ENCODE measurements around the gene C2orf66. TPM values are rescaled to one million over a fixed set of nuclear protein-coding genes. Genes with fewer than 3 reads are reported as not detected.

C2orf66 gene
- polyA plus RNA-seq (2011; rRNA removed) (0.05 TPM in 1 of 2 replicates, not detected in the other), polyA minus RNA-seq (2011; rRNA and poly(A)+ RNA removed) (not detected in 2 replicates)

DNA sequence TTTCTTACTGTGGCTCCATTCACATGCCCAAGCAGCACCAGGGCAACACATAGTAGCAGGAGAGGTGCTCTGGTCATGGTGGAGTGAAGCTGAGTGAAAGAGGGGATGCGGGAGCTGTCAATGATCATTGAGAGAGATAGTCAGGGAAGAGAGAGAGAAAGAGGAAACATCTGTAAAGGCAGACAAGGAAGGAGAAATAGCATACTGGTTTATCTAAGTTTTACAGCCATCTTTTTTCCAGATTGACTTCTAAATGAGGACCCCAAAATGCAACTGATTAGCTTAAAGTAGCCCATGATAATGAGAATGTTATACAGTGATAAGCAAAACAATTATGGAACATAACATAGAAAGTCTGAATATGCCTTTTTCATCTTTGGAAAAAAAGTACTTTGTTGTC lies at the start of gene C2orf66:
TSS of gene C2orf66 (minus strand) at position 96 of the 400 bp plus-strand sequence. CDS start at position 77, 19 bp downstream.
- no peak within 1 kb of the TSS for H3K4me3 ChIP-seq (ENCODE audit: low read depth, low read length)
- POLR2A ChIA-PET = no interaction called here
- TF ChIP-seq, protein P1, sequence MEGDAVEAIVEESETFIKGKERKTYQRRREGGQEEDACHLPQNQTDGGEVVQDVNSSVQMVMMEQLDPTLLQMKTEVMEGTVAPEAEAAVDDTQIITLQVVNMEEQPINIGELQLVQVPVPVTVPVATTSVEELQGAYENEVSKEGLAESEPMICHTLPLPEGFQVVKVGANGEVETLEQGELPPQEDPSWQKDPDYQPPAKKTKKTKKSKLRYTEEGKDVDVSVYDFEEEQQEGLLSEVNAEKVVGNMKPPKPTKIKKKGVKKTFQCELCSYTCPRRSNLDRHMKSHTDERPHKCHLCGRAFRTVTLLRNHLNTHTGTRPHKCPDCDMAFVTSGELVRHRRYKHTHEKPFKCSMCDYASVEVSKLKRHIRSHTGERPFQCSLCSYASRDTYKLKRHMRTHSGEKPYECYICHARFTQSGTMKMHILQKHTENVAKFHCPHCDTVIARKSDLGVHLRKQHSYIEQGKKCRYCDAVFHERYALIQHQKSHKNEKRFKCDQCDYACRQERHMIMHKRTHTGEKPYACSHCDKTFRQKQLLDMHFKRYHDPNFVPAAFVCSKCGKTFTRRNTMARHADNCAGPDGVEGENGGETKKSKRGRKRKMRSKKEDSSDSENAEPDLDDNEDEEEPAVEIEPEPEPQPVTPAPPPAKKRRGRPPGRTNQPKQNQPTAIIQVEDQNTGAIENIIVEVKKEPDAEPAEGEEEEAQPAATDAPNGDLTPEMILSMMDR (IDR thresholded peaks at IDR 0.05; ENCODE audit: low read depth, low read length) = no peak
- no peaks in the 10 kb centered on the region for H3K9me3 ChIP-seq (ENCODE audit: control insufficient read depth, insufficient read depth, low read length)
- no peak for DNase-seq (ENCODE audit: low read depth, low spot score)
- H3K27me3 ChIP-seq (ENCODE audit: control insufficient read depth, insufficient read depth, low read length) = peaks cover 4% of the 10 kb centered on the region
- CTCF ChIA-PET = no interaction called here
- H3K27ac ChIP-seq (ENCODE audit: low read depth, low read length) = no peak within 1 kb of the TSS

DNA sequence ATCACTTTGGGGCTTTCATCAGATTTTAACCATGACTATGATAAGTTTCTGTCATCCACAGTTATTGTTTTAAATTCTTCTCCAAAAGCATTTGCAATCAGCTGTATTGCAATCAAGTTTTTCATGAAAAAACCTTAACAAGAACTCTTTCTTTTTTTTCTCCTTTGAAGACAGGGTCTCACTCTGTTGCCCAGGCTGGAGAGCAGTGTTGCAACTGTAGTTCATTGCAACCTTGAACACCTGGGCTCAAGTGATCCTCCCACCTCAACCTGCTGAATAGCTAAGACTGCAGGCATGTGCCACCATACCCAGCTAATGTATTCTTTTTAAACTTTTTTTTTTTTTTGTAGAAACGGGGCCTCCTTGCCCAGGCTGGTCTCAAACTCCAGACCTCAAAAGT lies 45.5 kb upstream of the C2orf66 start:
- Histone ChIP-seq H3K27me3 (ENCODE audit: control insufficient read depth, insufficient read depth, low read length) (no peaks in the 10 kb centered on the region), H3K4me3 (ENCODE audit: low read depth, low read length) (no peak overlapping the region), H3K9me3 (ENCODE audit: control insufficient read depth, insufficient read depth, low read length) (no peaks in the 10 kb centered on the region), H3K27ac (ENCODE audit: low read depth, low read length) (no peak overlapping the region)
- DNase-seq (ENCODE audit: low read depth, low spot score) = no peak
- CTCF ChIA-PET = no interaction called here
- POLR2A ChIA-PET = no interaction called here
- TF ChIP-seq, protein P1 (IDR thresholded peaks at IDR 0.05; ENCODE audit: low read depth, low read length) = no peak

DNA sequence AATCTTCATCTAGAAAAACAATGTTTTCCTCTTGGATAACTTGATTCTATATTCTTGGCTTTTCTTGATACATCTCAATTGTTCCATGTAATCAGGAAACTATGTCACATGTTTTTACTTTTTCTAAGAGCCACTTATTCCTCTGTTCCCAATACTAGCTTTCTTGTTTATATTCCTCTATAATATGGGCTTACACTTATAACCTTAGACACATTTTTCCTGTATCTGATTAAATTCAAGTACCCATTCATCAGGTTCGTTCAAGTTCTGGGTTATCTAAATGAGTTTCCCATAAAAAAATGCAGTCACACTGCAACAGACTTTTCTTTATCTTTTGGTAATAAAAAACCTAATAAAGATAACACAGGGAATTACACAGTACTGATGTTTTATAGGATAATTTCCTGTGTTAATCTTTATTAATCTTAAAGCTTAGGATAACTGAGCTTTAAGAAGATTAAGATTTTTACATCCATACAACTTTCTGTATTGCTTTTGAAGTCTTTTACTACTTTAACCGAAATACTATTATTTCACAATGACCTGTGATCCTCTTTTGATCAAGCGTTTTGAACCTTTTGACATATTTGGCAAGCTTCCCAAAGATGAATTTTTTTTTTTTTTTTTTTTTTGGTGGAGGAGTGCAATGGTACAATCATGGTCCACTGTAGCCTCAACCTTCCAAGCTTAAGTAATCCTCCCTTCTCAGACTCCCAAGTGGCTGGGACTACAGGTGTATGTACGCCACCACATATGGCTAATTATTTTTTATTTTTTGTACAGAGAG lies 44.3 kb upstream of the C2orf66 start:
- Histone ChIP-seq H3K4me3 (ENCODE audit: low read depth, low read length) (no peak overlapping the region), H3K9me3 (ENCODE audit: control insufficient read depth, insufficient read depth, low read length) (no peaks in the 10 kb centered on the region), H3K27ac (ENCODE audit: low read depth, low read length) (no peak overlapping the region), H3K27me3 (ENCODE audit: control insufficient read depth, insufficient read depth, low read length) (no peaks in the 10 kb centered on the region)
- no peak for DNase-seq (ENCODE audit: low read depth, low spot score)
- TF ChIP-seq, protein P1 (IDR thresholded peaks at IDR 0.05; ENCODE audit: low read depth, low read length) = no peak
- POLR2A ChIA-PET = interaction anchor here (0.6 kb wide), 1 partner anchor 1685 kb away, joined by 3 read pairs; no protein-coding TSS in a partner anchor
- CTCF ChIA-PET = interaction anchor here (0.6 kb wide), 1 partner anchor 545 kb away, joined by 3 read pairs; no protein-coding TSS in a partner anchor

DNA sequence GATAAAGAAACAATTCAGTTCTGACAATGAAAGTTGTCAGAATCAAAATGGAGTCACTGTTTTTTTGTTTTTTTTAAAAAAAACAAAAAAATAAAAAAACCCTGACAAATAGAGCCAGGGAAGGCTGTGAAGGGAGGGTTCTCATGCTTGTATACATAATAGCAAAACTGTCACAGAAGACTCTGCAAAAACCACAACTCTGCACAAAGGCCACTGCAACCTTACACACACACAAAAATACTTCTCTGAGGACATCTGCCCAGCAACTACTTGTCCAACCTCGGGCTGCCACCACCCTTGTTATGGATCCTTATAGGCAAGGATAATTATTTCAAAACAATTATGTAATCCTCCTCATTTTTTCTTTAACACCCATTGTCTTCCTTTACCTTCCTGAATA lies 41.9 kb upstream of the C2orf66 start:
- TF ChIP-seq, protein P1 (IDR thresholded peaks at IDR 0.05; ENCODE audit: low read depth, low read length) = no peak
- no peak for DNase-seq (ENCODE audit: low read depth, low spot score)
- ChIA-PET CTCF (no interaction called here), POLR2A (no interaction called here)
- Histone ChIP-seq H3K27ac (ENCODE audit: low read depth, low read length) (no peak overlapping the region), H3K27me3 (ENCODE audit: control insufficient read depth, insufficient read depth, low read length) (no peaks in the 10 kb centered on the region), H3K4me3 (ENCODE audit: low read depth, low read length) (no peak overlapping the region), H3K9me3 (ENCODE audit: control insufficient read depth, insufficient read depth, low read length) (no peaks in the 10 kb centered on the region)

DNA sequence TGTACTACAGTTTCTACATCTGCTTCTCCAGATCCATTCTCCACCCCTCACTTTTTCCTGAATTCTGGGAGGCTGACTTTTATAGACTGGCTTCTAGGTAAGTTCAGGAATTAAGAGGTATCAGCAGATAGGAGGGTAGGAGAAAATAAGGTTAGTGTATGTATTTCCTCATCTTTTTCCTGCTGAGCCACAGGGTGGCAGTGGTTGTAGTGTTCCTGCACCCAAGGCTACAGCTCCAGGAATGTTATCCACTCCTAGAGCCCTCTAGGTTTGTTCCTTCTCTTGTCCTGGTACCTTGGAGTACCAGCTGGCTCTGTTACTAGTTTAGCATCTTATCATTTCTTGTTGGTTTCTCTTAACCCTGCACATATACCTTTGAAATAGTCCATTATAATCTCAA lies 40.7 kb upstream of the C2orf66 start:
- TF ChIP-seq, protein P1 (IDR thresholded peaks at IDR 0.05; ENCODE audit: low read depth, low read length) = peak; percentile 34; the same call in 1 of the 2 replicates
- Histone ChIP-seq H3K27ac (ENCODE audit: low read depth, low read length) (no peak overlapping the region), H3K9me3 (ENCODE audit: control insufficient read depth, insufficient read depth, low read length) (no peaks in the 10 kb centered on the region), H3K4me3 (ENCODE audit: low read depth, low read length) (no peak overlapping the region), H3K27me3 (ENCODE audit: control insufficient read depth, insufficient read depth, low read length) (no peaks in the 10 kb centered on the region)
- CTCF ChIA-PET = interaction anchor here (0.7 kb wide), 1 partner anchor 253 kb away, joined by 3 read pairs; no protein-coding TSS in a partner anchor
- no peak for DNase-seq (ENCODE audit: low read depth, low spot score)
- POLR2A ChIA-PET = interaction anchor here (0.6 kb wide), 1 partner anchor 80 kb away, joined by 3 read pairs; no protein-coding TSS in a partner anchor

Measured in AG04450 (cell line).